PFSK-1 (cell line): ENCODE results near the gene MEF2C.

ENCODE experiments used
- POLR2AphosphoS5 ChIP-seq: IDR thresholded peaks from 2 replicates; pipeline ENCODE4 v1.6.1; 2012; ENCODE audit warnings: low read depth, mild to moderate bottlenecking, control low read depth, low read length, moderate library complexity
- SIN3A ChIP-seq: IDR thresholded peaks from 2 replicates; pipeline ENCODE4 v1.6.1; 2012; ENCODE audit warnings: mild to moderate bottlenecking, low read length, moderate library complexity, borderline replicate concordance; ENCODE audit not compliant: insufficient read depth
- TF ChIP-seq, protein P1 (sequence below), 2 experiments: IDR thresholded peaks; 2 replicates each; pipeline versions ENCODE4 v1.6.1 to v1.8.0; 2011 to 2012; ENCODE audit warnings: low read depth in 2 of 2, low read length in 2 of 2, control low read depth in 1 of 2, inconsistent platforms in 1 of 2, mild to moderate bottlenecking in 1 of 2, moderate library complexity in 1 of 2; ENCODE audit not compliant: insufficient read depth in 1 of 2

DNA sequence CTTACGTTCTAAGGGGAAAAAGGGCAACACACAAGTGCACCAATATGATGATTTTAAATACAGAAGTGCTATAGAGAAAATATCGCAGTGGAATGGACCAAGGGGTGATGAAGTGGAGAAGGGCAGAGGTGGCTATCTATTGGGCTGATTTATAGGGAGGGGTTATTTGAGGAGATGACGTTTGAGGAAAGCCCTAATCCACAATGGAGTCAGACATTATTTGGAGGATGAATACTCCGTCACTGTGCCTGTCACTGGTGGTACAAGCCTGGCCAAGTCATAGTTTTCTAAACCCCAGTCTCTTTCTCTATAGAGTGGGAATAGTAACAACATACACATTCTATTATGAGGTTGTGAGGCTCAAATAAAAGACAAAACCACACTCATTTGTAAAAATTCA is 48.5 kb downstream of the MEF2C start:
- TF ChIP-seq POLR2AphosphoS5 (no peak), SIN3A (no peak)
- TF ChIP-seq, protein P1, sequence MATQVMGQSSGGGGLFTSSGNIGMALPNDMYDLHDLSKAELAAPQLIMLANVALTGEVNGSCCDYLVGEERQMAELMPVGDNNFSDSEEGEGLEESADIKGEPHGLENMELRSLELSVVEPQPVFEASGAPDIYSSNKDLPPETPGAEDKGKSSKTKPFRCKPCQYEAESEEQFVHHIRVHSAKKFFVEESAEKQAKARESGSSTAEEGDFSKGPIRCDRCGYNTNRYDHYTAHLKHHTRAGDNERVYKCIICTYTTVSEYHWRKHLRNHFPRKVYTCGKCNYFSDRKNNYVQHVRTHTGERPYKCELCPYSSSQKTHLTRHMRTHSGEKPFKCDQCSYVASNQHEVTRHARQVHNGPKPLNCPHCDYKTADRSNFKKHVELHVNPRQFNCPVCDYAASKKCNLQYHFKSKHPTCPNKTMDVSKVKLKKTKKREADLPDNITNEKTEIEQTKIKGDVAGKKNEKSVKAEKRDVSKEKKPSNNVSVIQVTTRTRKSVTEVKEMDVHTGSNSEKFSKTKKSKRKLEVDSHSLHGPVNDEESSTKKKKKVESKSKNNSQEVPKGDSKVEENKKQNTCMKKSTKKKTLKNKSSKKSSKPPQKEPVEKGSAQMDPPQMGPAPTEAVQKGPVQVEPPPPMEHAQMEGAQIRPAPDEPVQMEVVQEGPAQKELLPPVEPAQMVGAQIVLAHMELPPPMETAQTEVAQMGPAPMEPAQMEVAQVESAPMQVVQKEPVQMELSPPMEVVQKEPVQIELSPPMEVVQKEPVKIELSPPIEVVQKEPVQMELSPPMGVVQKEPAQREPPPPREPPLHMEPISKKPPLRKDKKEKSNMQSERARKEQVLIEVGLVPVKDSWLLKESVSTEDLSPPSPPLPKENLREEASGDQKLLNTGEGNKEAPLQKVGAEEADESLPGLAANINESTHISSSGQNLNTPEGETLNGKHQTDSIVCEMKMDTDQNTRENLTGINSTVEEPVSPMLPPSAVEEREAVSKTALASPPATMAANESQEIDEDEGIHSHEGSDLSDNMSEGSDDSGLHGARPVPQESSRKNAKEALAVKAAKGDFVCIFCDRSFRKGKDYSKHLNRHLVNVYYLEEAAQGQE (IDR thresholded peaks at IDR 0.05; ENCODE audit: insufficient read depth in 1 of 2, low read depth in 2 of 2, low read length in 2 of 2): no peak
